Measurements from ENCODE around the gene UBIAD1. TPM values are rescaled to one million over a fixed set of nuclear protein-coding genes. Genes with fewer than 3 reads are reported as not detected.

The UBIAD1 gene
- total and polyA plus RNA-seq, 2 of the 4 experiments (the other 2 are of a cell fraction), result 6.3 to 9.5 TPM

- in situ Hi-C loops (cut with MboI; ENCODE audit: low sequenced_read_pairs), result no loop called here
- no peaks in the 10 kb centered on the region for H3K27me3 ChIP-seq (ENCODE audit: control insufficient read depth, insufficient read depth, low read length)
- no peak overlapping the region for H3K14ac ChIP-seq (replicated peaks; ENCODE audit: low read depth, low read length)
- H2BK20ac ChIP-seq (ENCODE audit: low read depth, low read length), result no peak overlapping the region
- ATAC-seq (ENCODE audit: low read depth), result no peak; the same call in none of the 2 replicates
- no peak overlapping the region for H4K8ac ChIP-seq (ENCODE audit: low read depth in 2 of 2, low read length in 2 of 2)
- dilution Hi-C loops (cut with HindIII; ENCODE audit: low sequenced_read_pairs, unreplicated experiment), result no loop called here
- no peak overlapping the region for H2AFZ ChIP-seq (replicated peaks; ENCODE audit: low read length, poor library complexity)
- H3K9me3 ChIP-seq (ENCODE audit: control insufficient read depth, insufficient read depth, low read length), result no peaks in the 10 kb centered on the region
- H3K36me3 ChIP-seq (ENCODE audit: control insufficient read depth, insufficient read depth, low read length), result peaks cover 5% of the 10 kb centered on the region; the same call in 1 of the 2 replicates
- no peak overlapping the region for H3K4me2 ChIP-seq (ENCODE audit: low read depth, low read length)
- H4K5ac ChIP-seq (ENCODE audit: low read depth, low read length), result no peak overlapping the region
- no peaks in the 10 kb centered on the region; the same call in 1 of the 2 replicates for H3K4me1 ChIP-seq (ENCODE audit: control insufficient read depth, insufficient read depth, low read length)
- no peak overlapping the region for H3K4ac ChIP-seq (ENCODE audit: low read depth, low read length)
- BruUV-seq (replicated peaks), result no TSS peak
- H2BK5ac ChIP-seq (ENCODE audit: low read depth, low read length, poor library complexity, severe bottlenecking), result no peak overlapping the region
- H3K27ac ChIP-seq (ENCODE audit: insufficient read depth, low read length), result no peak overlapping the region
- intact Hi-C loops (cut with micrococcal nuclease), result no loop called here
- peak; percentile 47 for DNase-seq
- ChIA-PET POLR2A (ENCODE audit: unreplicated experiment) (no interaction called here), CTCF (interaction anchor here (0.7 kb wide), 1 partner anchor 256 kb away, joined by 3 read pairs; no protein-coding TSS in a partner anchor)
- TF ChIP-seq USF2 (IDR thresholded peaks at IDR 0.05; ENCODE audit: low read depth, low read length), result no peak
- no peak for TF ChIP-seq FOS (IDR thresholded peaks at IDR 0.05; ENCODE audit: low read depth, low read length)
- TF ChIP-seq POLR2A (IDR thresholded peaks at IDR 0.05; ENCODE audit: low read depth, low read length), result no peak
- no peak for TF ChIP-seq BHLHE40 (IDR thresholded peaks at IDR 0.05; ENCODE audit: low read depth, low read length)
- TF ChIP-seq CTCF (conservative IDR thresholded peaks at IDR 0.05; ENCODE audit: low read depth, low read length), result no peak
- TF ChIP-seq RCOR1 (IDR thresholded peaks at IDR 0.05; ENCODE audit: insufficient replicate concordance, low read length), result no peak
- TF ChIP-seq SMC3 (IDR thresholded peaks at IDR 0.05; ENCODE audit: low read depth, low read length), result no peak
- TF ChIP-seq RAD21 (IDR thresholded peaks at IDR 0.05; ENCODE audit: low read length), result no peak
- TF ChIP-seq MAZ (IDR thresholded peaks at IDR 0.05; ENCODE audit: borderline replicate concordance, low read depth, low read length), result no peak
- no peak for TF ChIP-seq NFE2L2 (IDR thresholded peaks at IDR 0.05; ENCODE audit: low read depth, low read length)
- no peak for TF ChIP-seq MXI1 (IDR thresholded peaks at IDR 0.05; ENCODE audit: borderline replicate concordance, low read depth, low read length)
- no peak for TF ChIP-seq CHD1 (IDR thresholded peaks at IDR 0.05; ENCODE audit: low read depth, low read length)
- TF ChIP-seq CEBPB (IDR thresholded peaks at IDR 0.05; ENCODE audit: low read depth, low read length), result no peak
- TF ChIP-seq RFX5 (IDR thresholded peaks at IDR 0.05; ENCODE audit: low read depth, low read length), result no peak
- TF ChIP-seq ELK1 (IDR thresholded peaks at IDR 0.05; ENCODE audit: borderline replicate concordance, low read depth, low read length), result no peak
- TF ChIP-seq MAFK (IDR thresholded peaks at IDR 0.05; ENCODE audit: low read depth, low read length), result no peak
- H4K91ac ChIP-seq (ENCODE audit: insufficient read depth, low read depth, low read length), result no peak overlapping the region
- no peak overlapping the region for H3K9ac ChIP-seq (ENCODE audit: low read depth, low read length)
- no peak overlapping the region for H3K18ac ChIP-seq (ENCODE audit: low read depth, low read length)
- peaks cover 8% of the 10 kb centered on the region; the same call in 1 of the 2 replicates for H4K20me1 ChIP-seq (ENCODE audit: insufficient read depth, low read length)
- H3K23ac ChIP-seq (ENCODE audit: low read depth, low read length), result no peak overlapping the region
- H2AK9ac ChIP-seq (replicated peaks; ENCODE audit: low read depth, low read length, poor library complexity), result no peak overlapping the region
- H2AK5ac ChIP-seq (ENCODE audit: low read depth, low read length), result no peak overlapping the region
- H2BK120ac ChIP-seq (ENCODE audit: low read depth, low read length), result no peak overlapping the region
- WGBS, 2 experiments (ENCODE audit: extremely low coverage in 2 of 2, insufficient read length in 1 of 2), result no CpG with 5 or more reads among the region's 6 CpGs
- H3K56ac ChIP-seq (ENCODE audit: extremely low read depth, insufficient read depth, low read length), result no peak overlapping the region
- H3K4me3 ChIP-seq (ENCODE audit: insufficient read depth, low read depth, low read length), result no peak overlapping the region
- peaks cover 8% of the 10 kb centered on the region; the same call in 1 of the 2 replicates for H3K9me1 ChIP-seq (ENCODE audit: insufficient read depth, low read length)
- H3K79me1 ChIP-seq (ENCODE audit: low read depth in 1 of 2, low read length in 2 of 2), result no peaks in the 10 kb centered on the region
- no peak overlapping the region for H2BK15ac ChIP-seq (ENCODE audit: low read depth, low read length)
Measured at GRCh38 chr1:11293856-11294255, 20.9 kb downstream of the UBIAD1 start.
